ENCODE measurements around the gene HDAC4. TPM values are rescaled to one million over a fixed set of nuclear protein-coding genes. Genes with fewer than 3 reads are reported as not detected.

HDAC4 gene
- total RNA-seq, 1 experiment from 2014 or later, result 32.0 TPM

GRCh38 chr2:239003624-239004273 is 397.1 kb downstream of the HDAC4 start:
- no peaks in the 10 kb centered on the region for H3K27me3 ChIP-seq (ENCODE audit: insufficient read depth, low read length)
- no peaks in the 10 kb centered on the region for H3K23me2 ChIP-seq (ENCODE audit: insufficient read length, low read depth, low read length, poor library complexity, severe bottlenecking)
- no peak overlapping the region for H3T11ph ChIP-seq (ENCODE audit: low read length)
- no peak overlapping the region for H2BK12ac ChIP-seq (ENCODE audit: insufficient read length, low read depth, low read length)
- no peak overlapping the region for H3K9ac ChIP-seq (ENCODE audit: extremely low read depth, insufficient read length, low read length)
- Mint-ChIP-seq H3K27me3 (ENCODE audit: low read depth) (peaks cover 37% of the 10 kb centered on the region), H3K36me3 (ENCODE audit: insufficient read depth in 1 of 3, low read depth in 3 of 3) (peaks cover 0 to 2% (median 0%) of the 10 kb centered on the region in 3 experiments; a peak in 1 of 7 replicates), H3K27ac (no peak overlapping the region), H3K9me3 (peaks cover 2 to 3% of the 10 kb centered on the region in 2 experiments; a peak in 4 of 5 replicates), H3K4me1 (peaks cover 2% of the 10 kb centered on the region in 2 experiments), H3K4me3 (no peak overlapping the region)
- H2AFZ ChIP-seq (ENCODE audit: low read length), result no peak overlapping the region
- no peak overlapping the region for H3K14ac ChIP-seq (ENCODE audit: insufficient read depth, low read length)
- no peak for DNase-seq
- no peak overlapping the region for H3K4ac ChIP-seq (ENCODE audit: low read depth, low read length)
- H4K8ac ChIP-seq (replicated peaks; ENCODE audit: insufficient read length, low read depth, low read length), result no peak overlapping the region
- H2AK5ac ChIP-seq (ENCODE audit: insufficient read length, low read length), result no peak overlapping the region
- no peaks in the 10 kb centered on the region for H3K79me1 ChIP-seq (ENCODE audit: insufficient read depth, low read depth, low read length, poor library complexity, severe bottlenecking)
- 0 out of 2 replicates have a peak, but pooled peaks cover 1% of the 10 kb centered on the region for H3K79me2 ChIP-seq (ENCODE audit: insufficient read depth, low read length)
- no peak overlapping the region for H2BK120ac ChIP-seq (ENCODE audit: low read depth, low read length, poor library complexity, severe bottlenecking)
- H4K91ac ChIP-seq (ENCODE audit: insufficient read length, low read depth, low read length), result no peak overlapping the region
- H3K56ac ChIP-seq (ENCODE audit: insufficient read length, low read depth, low read length), result no peak overlapping the region
- H4K20me1 ChIP-seq (ENCODE audit: control insufficient read depth, insufficient read depth, insufficient read length), result no peaks in the 10 kb centered on the region
- no peak overlapping the region for H2BK5ac ChIP-seq (ENCODE audit: insufficient read length, low read length)
- H3K27ac ChIP-seq (ENCODE audit: insufficient read length, low read depth, low read length), result no peak overlapping the region
- no CpG with 5 or more reads among the region's 25 CpGs for WGBS (ENCODE audit: extremely low coverage, insufficient read length, low lambda C conversion rate)
- H3K23ac ChIP-seq (ENCODE audit: insufficient read length, low read depth, low read length), result no peak overlapping the region
- H3K18ac ChIP-seq (ENCODE audit: insufficient read length, low read depth, low read length), result no peak overlapping the region
- no peaks in the 10 kb centered on the region for H3K4me1 ChIP-seq (ENCODE audit: insufficient read depth, low read length)
- no peaks in the 10 kb centered on the region for H3K9me3 ChIP-seq (ENCODE audit: control insufficient read depth, low read depth, low read length)
- H4K5ac ChIP-seq (ENCODE audit: insufficient read length, low read depth, low read length), result no peak overlapping the region
- no peak overlapping the region for H2BK20ac ChIP-seq (ENCODE audit: low read depth, low read length, poor library complexity, severe bottlenecking)
- TF ChIP-seq CTCF (conservative IDR thresholded peaks at IDR 0.05), result no peak
- H2BK15ac ChIP-seq (ENCODE audit: low read depth, low read length), result no peak overlapping the region
- no peak overlapping the region for H3K4me2 ChIP-seq (ENCODE audit: insufficient read depth, insufficient read length, low read length)
